ENCODE results near the gene FAM3A. TPM values are rescaled to one million over a fixed set of nuclear protein-coding genes. Genes with fewer than 3 reads are reported as not detected.

Gene FAM3A
- polyA plus RNA-seq, 4 donors, result 25.6 to 43.5 (median 30.7) TPM

DNA sequence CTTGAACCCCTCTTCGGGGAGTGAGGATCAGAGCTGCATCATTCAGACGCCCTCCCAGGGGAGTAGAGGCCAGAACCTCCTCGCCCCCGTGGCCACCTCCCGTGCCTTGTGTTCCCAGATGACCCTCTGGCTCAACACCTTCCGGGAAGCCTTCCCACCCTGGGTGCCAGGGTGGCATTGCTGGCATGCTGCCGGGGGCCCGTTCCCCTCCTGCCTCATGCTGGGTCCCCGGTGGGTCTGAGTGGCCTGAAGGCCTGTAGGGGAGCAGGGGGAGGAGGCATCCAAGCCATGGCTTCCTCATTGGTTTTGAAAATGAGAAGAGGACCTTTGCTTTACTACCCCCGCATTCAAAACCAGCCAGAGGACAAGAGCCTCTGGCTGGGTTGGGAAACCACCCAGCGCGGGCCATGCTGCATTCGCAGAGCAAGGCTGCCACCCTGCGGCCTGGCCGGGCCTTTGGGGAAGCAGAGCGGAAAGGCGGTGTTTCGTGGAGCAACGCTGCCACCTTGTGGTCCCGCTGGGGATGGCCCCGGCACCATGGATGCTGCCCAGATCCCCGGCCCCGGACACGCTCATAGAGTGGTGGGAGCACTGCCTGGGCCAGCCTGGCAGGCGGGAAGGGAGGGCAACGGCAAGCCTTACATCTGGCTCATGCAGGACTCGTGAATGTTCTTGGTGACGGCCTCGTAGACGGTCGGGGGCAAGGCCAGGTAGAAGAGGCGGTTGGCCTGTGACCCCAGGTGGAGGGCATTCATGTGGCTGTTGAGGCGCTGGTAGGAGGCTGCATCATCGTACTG, 18.7 kb upstream of the FAM3A start:
- DNase-seq (ENCODE audit: low read depth in 4 of 4, low spot score in 3 of 4), result peak in 2 of 4 donors; percentile 52 to 53

DNA sequence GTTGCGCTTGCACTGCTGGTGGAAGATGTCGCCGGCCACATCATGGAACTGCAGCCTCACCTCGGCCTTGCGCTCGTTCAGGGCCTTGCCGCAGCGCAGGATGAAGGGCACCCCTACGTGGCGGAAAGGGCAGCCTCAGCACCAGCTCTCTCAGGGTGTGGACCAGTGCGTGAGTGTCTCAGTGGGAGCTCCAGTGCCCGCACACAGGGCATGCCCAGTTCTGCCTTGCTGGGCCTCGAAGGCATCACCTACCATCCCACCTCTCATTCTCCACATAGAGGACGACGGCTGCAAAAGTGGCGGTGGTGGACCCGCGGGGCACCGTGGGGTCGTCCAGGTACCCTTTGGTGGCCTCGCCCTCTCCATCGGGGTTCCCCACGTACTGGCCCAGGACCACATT, 16.7 kb upstream of the FAM3A start:
- DNase-seq (ENCODE audit: low read depth in 4 of 4, low spot score in 3 of 4), result no peak

DNA sequence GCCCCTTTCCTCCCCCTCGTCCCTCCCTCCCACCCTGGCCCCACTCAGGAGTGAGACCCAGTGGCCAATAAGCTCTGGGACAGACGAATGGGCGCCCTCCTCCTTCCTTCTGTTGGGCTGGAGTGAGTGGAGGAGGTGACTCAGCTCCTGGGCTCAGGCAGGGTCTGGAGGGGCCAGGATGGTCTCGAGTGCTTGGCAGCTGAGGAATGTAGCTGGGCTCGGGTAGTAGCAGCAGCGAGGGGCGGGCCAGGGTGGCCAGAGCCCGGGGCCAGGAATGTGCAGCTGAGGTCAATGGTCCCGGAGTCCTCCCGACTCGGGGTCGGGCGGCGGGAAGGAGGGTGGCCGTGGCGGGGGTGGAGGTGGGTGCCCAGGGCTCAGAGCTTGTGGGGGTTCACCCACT, 15.6 kb upstream of the FAM3A start:
- no peak for DNase-seq (ENCODE audit: low read depth in 4 of 4, low spot score in 3 of 4)

DNA sequence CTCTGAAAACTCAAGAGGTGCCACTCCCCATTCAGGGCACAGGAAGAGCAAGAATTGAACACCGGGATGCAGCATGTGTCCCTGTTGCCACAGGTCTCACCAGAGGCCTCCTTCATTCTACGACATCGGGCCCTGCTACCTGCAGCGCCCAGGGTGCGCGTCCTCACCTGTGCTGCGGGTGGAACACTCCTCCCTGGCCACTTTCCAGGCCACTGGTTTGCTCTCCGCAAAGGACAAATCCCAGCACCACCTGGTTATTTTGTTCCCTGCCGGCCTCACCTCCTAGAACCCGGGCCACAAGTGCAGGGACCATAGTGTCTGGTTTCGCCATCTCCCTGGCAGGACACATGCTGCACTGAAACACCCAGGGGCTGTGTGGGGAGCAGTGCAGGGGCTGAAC, 14.3 kb upstream of the FAM3A start:
- DNase-seq (ENCODE audit: low read depth in 4 of 4, low spot score in 3 of 4), result no peak

DNA sequence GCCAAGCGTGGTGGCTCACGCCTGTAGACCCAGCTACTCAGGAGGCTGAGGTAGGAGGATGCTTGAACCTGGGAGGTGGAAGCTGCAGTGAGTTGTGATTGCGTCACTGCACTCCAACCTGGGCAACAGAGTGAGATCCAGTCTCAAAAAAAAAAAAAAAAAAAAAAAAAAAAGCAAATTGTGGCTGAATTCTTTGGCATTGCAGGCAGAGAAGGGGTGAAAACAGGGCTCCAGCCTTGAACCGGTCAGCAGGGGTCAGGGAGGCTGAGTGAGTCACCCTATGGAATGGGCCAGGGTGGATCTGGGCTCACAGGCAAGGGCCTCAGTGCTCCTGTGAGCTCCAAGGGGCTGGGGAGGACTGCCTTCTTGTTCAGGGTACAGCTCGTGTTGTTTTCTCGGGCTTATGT, 13.2 kb upstream of the FAM3A start:
- DNase-seq (ENCODE audit: low read depth in 4 of 4, low spot score in 3 of 4), result no peak

DNA sequence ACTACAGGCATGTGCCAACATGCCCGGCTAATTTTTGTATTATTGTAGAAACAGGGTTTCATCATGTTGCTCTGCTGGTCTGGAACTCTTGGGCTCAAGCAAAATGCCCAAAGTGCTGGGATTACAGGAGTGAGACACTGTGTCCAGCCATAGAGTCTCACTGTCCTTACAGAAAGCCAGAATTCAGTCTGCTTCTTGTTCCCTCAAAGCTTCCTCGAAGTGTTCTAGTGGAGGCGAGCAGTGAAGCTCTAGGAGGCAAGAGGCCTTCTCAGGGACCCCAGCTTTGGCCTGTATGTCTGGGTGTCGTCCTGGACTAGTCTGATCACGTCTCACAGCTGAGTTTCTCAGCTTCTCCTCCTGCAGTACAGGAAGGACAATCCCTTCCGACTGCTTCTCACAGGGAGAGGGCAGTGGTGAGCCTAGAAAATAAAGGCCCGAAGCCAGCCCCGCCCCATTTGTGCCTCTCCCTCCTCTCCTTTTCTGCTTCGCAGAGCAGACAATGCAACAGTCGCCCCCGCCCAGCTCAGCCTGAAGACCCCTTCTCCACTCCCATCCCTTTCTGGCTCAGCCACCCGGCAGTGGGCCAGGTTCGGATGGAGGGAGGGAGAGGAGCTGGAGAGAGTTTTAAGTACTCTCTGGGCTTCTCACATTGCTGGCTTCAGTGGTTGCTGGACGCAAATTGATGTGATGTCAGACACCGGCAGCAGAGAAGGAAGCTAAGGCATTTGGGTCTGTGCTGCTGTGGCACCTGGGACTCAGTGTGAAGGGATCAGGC, 11.1 kb upstream of the FAM3A start:
- peak in 3 of 4 donors; percentile 50 to 65 (median 62) for DNase-seq (ENCODE audit: low read depth in 4 of 4, low spot score in 3 of 4)

DNA sequence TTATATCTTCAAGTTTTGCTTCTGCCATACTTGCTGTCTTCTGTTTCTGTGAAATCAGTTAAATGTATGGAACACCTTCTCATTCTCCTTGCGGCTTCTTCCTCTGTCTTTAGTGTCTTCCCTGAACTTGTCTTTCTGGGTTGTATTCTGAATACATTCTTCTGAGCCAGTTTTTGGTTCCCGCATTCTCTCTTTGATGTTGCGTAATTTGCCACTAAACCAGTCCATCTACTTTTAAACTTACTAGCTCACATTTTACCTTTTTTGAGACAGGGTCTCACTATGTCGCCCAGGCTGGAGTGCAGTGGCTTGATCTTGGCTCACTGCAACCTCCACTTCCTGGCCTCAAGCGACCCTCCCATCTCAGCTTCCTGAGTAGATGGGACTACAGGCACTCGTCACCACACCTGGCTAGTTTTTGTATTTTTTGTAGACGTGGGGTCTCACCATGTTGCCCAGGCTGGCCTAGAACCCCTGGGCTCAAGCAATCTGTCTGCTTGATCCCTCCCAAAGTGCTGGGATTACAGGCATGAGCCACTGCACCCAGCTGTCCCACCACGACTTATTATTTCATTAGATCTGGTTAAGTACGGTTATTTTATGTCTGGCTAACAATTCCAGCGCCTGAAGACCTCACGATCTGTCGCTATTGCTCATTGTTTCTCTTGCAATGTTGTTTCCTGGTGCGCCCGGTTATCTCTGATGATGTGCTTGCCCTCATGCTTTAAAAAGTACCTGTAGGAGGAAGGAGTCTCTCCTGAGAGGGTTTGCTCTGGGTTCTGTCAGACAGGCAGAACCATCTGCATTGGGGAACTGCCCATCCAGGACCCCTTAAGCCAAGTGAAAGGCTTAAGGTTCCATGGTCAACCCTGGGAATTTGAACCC, 9.8 kb upstream of the FAM3A start:
- no peak for DNase-seq (ENCODE audit: low read depth in 4 of 4, low spot score in 3 of 4)

DNA sequence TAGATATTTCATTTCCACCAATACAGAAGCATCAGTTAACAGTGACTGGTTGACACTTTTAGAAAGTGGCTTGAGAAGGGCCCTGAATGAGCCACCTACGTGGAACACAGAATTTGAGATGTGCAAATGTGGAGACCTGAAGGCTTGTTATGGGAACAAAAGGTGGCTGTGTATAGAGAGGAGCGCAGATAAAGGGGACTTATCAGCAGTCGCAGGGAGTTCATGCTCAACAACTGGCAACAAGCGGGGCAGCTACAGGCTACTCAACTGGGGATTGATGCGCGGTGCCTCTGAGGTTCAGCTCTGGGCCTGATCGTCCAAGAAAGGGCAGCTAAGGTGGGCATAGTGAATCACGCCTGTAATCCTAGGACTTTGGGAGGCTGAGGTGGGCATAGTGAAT, 3.4 kb upstream of the FAM3A start:
- DNase-seq (ENCODE audit: low read depth in 4 of 4, low spot score in 3 of 4), result no peak

DNA sequence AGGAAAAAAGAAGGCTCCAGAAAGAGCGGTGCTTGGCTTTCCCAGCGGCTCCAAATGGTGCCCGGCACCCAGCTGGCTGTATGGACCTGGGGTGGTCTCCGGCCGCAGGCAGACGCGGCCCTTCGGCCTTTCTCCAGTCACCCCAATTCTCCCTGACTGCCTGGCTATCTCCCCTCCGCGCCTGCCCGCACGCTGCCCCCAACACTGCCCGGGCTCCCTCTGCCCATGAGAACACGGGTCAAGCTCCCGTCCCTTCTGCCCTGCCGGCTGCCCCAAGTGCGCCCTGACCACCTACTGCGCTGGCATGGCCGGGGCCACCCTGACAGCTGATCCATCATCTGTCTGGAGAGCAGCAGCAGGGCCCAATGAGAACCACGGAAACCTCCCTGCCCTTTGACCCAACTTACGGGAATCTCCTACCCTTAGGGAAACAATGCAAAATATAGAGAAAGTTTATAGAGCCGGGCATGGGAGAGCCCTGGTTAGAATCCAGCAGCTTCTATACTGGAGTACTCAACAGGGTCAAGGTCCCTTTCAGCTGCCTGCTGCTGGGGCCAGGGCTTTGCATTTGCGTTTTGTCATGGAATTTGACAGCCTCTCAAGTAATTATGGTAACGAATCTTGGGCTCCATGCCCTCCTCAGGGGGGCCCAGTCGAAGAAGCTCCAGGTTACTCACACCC, 1.2 kb upstream of the FAM3A start:
- DNase-seq (ENCODE audit: low read depth in 4 of 4, low spot score in 3 of 4), result no peak

DNA sequence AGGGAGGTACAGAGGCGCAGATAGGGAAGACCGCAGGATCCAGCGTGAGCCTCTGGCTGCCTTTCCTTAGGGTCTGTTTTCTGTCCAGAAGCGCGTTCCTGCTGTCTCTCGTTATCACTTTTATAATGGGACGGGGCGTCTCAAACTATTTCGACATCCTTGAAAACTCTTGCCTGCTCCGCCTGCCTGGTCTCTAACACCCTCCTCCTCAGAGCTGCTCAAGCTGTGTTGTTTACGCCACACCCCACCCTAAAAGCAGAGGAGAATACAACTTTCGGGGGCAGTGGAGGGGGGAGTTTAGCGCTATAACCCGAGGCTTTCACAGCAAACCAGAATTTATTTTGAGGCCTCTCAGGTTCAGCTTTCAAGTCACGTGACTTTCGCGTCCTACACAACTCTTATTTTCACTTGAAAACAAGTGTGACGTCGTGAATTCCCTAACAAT, 646 bp upstream of the FAM3A start:
- DNase-seq (ENCODE audit: low read depth in 4 of 4, low spot score in 3 of 4), result peak in 2 of 4 donors; percentile 29 to 47

DNA sequence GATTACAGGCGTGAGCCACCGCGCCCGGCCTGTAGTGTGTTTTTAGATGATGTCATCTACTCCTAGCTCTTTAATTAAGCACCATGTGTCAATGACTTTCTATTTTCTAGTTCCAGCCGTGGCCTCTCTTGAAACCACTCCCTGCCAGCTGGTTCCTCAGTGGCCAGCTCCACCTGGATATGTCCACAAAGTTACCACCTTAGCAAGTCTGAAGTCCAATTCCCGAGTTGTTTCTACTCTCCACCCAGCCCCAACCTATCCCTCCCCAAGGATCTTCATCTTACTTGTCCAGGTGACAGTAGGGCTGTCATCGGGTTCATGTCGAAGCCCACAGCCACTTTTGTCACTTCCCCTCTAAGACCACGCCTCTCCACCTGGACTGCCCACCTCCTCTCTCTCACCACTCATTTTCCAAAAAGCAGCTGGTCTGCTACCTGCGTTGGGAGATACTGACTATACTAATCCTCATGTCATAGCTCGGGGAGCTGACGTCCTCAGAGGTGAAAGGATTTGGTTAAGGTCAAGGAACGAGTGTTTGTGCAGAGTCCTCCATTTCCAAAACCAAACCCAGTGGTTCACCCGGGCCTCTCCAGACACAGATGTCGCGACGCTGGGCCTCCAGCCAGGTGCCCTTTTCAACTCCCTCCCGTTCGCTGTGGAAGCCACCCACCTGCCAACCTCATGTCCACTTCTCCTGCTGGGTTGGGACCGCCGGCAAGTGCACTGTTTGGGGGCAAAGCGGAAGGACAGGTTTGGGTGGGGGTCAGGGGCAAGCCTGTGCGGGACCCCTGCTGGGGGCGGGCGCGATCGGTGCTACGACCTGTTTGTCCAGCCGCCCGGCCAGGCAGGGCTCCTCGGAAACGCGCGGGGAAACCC, 704 bp downstream of the FAM3A start:
- no peak for DNase-seq (ENCODE audit: low read depth in 4 of 4, low spot score in 3 of 4)

DNA sequence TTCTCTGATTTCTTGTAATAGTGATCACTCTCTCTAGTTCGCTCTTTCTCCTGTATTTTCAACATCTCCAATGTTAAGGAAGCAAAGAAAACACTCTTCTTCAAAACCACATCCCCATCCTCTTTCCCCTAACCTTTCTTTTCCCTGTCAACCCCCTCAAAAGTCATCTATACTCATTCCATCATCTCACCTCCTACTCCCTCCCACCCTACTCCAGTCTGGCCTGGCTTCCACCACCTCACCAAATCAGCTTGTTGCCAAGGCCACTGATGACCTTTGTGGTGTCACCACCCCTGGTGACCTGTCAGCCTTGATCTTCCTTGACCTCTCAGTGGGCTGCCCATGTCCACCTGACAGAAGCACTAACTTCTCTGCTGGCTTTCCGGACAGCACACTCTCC, 2.3 kb downstream of the FAM3A start:
- DNase-seq (ENCODE audit: low read depth in 4 of 4, low spot score in 3 of 4), result no peak

DNA sequence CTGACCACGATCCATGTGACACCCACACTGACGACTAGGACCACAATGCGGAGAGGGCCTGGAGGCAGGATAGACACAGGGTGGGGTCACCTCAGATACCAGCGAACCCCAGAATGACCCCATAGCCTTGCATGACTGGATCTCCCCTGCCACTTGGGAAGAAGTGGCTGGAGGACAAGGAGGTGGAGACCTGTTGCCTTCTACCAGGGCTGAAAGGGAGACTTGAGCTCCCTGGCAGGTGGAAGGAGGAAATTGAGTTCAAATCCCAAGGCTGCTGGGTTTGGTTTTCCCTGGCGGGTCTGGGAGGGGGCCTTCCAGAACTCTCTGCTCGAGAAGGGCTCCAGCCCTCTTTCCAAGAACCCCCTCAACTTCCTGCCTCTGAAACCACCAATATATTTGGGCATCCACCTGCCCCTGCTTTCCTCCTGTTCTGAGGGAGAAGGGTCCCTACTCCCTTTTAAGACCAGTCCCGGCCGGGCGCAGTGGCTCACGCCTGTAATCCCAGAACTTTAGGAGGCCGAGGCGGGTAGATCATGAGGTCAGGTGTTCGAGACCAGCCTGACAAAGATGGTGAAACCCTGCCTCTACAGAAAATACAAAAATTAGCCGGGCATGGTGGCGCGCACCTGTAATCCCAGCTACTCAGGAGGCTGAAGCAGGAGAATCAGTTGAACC, 3.0 kb downstream of the FAM3A start:
- DNase-seq (ENCODE audit: low read depth in 4 of 4, low spot score in 3 of 4), result no peak

DNA sequence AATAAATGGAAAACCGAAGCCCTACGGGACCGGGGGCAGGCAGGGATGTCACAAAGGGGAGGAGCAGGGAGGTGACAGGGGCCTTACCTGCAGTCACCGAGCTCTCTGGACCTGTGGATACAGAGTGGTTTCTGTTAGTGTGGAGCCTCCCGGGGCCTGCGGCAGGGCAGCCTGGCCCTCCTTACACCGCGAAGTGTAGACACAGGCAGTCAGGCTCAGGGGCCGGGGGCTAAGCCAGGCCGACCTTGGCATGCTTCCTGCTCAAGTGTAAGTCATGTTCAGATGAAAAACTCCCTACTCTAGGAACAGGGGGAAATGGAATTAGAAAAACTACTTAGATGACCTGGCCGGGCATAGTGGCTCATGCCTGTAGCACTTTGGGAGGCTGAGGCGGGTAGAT, 4.3 kb downstream of the FAM3A start:
- no peak for DNase-seq (ENCODE audit: low read depth in 4 of 4, low spot score in 3 of 4)

DNA sequence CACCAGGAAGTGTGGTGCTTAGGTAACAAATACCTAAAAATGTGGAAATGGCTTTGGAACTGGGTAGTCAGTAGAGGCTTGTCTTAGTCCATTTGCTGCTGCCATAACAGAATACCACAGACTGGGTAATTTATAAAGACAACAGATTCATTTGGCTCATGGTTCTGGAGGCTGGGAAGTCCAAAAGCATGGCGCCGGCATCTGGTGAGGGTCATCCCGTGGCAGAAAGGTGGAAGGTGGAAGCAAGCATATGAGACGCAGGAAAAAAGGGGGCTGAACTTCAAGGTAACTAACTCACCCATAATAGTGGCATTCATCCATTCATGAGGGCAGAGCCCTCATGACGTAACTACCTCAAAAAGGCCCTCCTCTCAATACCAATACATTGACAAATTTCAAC, 6.6 kb downstream of the FAM3A start:
- DNase-seq (ENCODE audit: low read depth in 4 of 4, low spot score in 3 of 4), result no peak

DNA sequence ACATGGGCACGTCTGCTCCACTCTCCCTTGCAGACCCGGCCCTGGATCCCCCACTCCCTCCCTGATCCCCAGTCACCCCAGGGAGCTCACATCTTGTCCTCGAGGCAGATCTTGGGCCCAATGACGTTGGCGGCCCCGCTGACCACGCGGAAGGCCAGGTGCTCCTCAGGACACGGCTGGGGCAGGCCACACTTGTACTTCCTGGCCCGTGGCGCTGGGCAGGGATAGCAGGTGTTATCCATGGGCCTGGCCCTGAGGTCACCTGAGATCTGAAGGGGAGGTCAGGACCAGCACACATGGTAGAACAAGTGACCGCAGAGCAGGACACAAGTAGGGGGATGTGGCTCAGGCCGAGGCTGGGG, 7.7 kb downstream of the FAM3A start:
- no peak for DNase-seq (ENCODE audit: low read depth in 4 of 4, low spot score in 3 of 4)

DNA sequence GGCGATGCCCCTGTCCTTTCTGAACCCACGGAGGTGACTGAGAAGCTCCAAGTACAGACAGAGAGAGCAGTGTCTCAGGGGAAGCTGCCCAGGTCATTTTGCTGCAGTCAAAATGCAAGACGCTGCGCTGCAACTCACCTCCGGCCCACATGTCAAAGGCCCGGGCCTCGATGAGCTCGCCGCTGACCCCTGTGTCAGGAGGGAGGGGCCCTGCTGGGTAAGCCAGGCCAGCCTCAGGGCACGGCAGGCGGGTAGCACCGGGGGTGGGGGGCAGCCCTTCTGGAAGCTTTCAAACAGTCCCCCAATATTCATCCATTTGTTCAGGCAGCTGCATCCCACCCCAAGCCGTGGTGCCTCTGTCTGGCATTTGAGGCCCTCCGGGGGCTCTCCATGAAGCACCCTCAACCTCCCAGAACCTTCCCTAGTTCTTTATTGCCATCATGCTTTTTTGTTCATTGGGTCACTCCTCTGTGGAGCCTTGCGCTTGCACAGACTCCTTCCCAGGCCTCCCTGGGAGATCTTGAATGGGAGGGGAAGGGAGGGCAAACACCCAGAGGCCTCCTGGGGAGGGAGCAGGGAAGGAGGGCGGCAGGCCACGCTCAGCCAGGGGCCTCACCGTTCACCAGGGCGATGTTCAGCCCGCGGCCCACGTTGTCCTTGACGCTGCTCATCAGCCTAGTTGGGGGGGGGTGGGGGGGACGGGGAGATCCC, 8.2 kb downstream of the FAM3A start:
- no peak for DNase-seq (ENCODE audit: low read depth in 4 of 4, low spot score in 3 of 4)

Data from left renal pelvis (tissue), 4 donors.